ENCODE data around the gene NPAS2.

NPAS2 gene

GRCh38 chr2:100887713-100888495, 68.0 kb downstream of the NPAS2 start:
- no peak for DNase-seq

GRCh38 chr2:100888601-100889000, 68.7 kb downstream of the NPAS2 start:
- no peak for DNase-seq

- DNase-seq = no peak
Measured at GRCh38 chr2:100889286-100889685, 69.3 kb downstream of the NPAS2 start.

GRCh38 chr2:100891906-100892642, 72.1 kb downstream of the NPAS2 start:
- no peak for DNase-seq

GRCh38 chr2:100893392-100894104, 73.6 kb downstream of the NPAS2 start:
- no peak for DNase-seq

- DNase-seq = no peak
Measured at GRCh38 chr2:100894105-100894795, 74.3 kb downstream of the NPAS2 start.

- no peak for DNase-seq
Measured at GRCh38 chr2:100894796-100895156, 74.8 kb downstream of the NPAS2 start.

GRCh38 chr2:100895402-100895801, 75.5 kb downstream of the NPAS2 start:
- no peak for DNase-seq

- no peak for DNase-seq
Measured at GRCh38 chr2:100895934-100896685, 76.2 kb downstream of the NPAS2 start.

GRCh38 chr2:100898035-100898665, 78.2 kb downstream of the NPAS2 start:
- DNase-seq = no peak

GRCh38 chr2:100900156-100900795, 80.3 kb downstream of the NPAS2 start:
- no peak for DNase-seq

GRCh38 chr2:100902817-100903405, 83.0 kb downstream of the NPAS2 start:
- no peak for DNase-seq

- no peak for DNase-seq
Measured at GRCh38 chr2:100903534-100904258, 83.8 kb downstream of the NPAS2 start.

- no peak for DNase-seq
Measured at GRCh38 chr2:100905132-100905805, 85.3 kb downstream of the NPAS2 start.

- no peak for DNase-seq
Measured at GRCh38 chr2:100906131-100906530, 86.2 kb downstream of the NPAS2 start.

GRCh38 chr2:100906679-100907078, 86.7 kb downstream of the NPAS2 start:
- no peak for DNase-seq

- DNase-seq = no peak
Measured at GRCh38 chr2:100907832-100908231, 87.9 kb downstream of the NPAS2 start.

GRCh38 chr2:100909534-100910081, 89.7 kb downstream of the NPAS2 start:
- no peak for DNase-seq

- DNase-seq = no peak
Measured at GRCh38 chr2:100910111-100910510, 90.2 kb downstream of the NPAS2 start.
